H9 (cell line): Measurements from ENCODE around the gene RBP2. TPM values are rescaled to one million over a fixed set of nuclear protein-coding genes. Genes with fewer than 3 reads are reported as not detected.

Experiments used
- DNase-seq: peaks from one replicate; pipeline ENCODE4 v3.0.0-alpha.2; 2017
- H2AFZ ChIP-seq: one replicate; pipeline ENCODE4 v1.6.1; 2013; ENCODE audit warnings: mild to moderate bottlenecking, low read length, control low read depth, moderate library complexity
- H2AK5ac ChIP-seq: 2 replicates; pipeline ENCODE4 v1.6.1; 2013; ENCODE audit warnings: low read length, control low read depth, mixed read lengths; ENCODE audit not compliant: insufficient read length
- H2BK120ac ChIP-seq: one replicate; pipeline ENCODE4 v1.6.1; 2013; ENCODE audit warnings: low read depth, mild to moderate bottlenecking, low read length, control low read depth, inconsistent platforms; ENCODE audit not compliant: poor library complexity, severe bottlenecking
- H2BK12ac ChIP-seq: 2 replicates; pipeline ENCODE4 v1.6.1; 2013; ENCODE audit warnings: low read length, control low read depth, mixed read lengths, low read depth; ENCODE audit not compliant: insufficient read length
- H2BK15ac ChIP-seq: 2 replicates; pipeline ENCODE4 v1.6.1; 2013; ENCODE audit warnings: low read depth, low read length, control low read depth
- H2BK20ac ChIP-seq: one replicate; pipeline ENCODE4 v1.6.1; 2013; ENCODE audit warnings: low read depth, mild to moderate bottlenecking, low read length, control low read depth, inconsistent platforms; ENCODE audit not compliant: poor library complexity, severe bottlenecking
- H2BK5ac ChIP-seq: 2 replicates; pipeline ENCODE4 v1.6.1; 2013; ENCODE audit warnings: low read length, control low read depth, mixed read lengths; ENCODE audit not compliant: insufficient read length
- H3K14ac ChIP-seq: 2 replicates; pipeline ENCODE4 v1.6.1; 2013; ENCODE audit warnings: low read length, control low read depth; ENCODE audit not compliant: insufficient read depth
- H3K18ac ChIP-seq: 2 replicates; pipeline ENCODE4 v1.6.1; 2013; ENCODE audit warnings: low read depth, mild to moderate bottlenecking, mixed read lengths, low read length, control low read depth; ENCODE audit not compliant: insufficient read length
- H3K23ac ChIP-seq: 2 replicates; pipeline ENCODE4 v1.6.1; 2013; ENCODE audit warnings: low read length, control low read depth, mixed read lengths, low read depth; ENCODE audit not compliant: insufficient read length
- H3K23me2 ChIP-seq: 2 replicates; pipeline ENCODE4 v1.6.1; 2013; ENCODE audit warnings: low read depth, mild to moderate bottlenecking, mixed read lengths, low read length, control low read depth; ENCODE audit not compliant: insufficient read length, poor library complexity, severe bottlenecking
- H3K27ac ChIP-seq: 2 replicates; pipeline ENCODE4 v1.5.1; 2013; ENCODE audit warnings: low read length, control low read depth, mixed read lengths, low read depth; ENCODE audit not compliant: insufficient read length
- H3K27me3 ChIP-seq: 2 replicates; pipeline ENCODE4 v1.6.1; 2013; ENCODE audit warnings: low read length, control low read depth, inconsistent platforms; ENCODE audit not compliant: insufficient read depth
- H3K4ac ChIP-seq: 2 replicates; pipeline ENCODE4 v1.6.1; 2013; ENCODE audit warnings: low read depth, mild to moderate bottlenecking, control low read depth, inconsistent platforms, low read length, moderate library complexity
- H3K4me1 ChIP-seq: 2 replicates; pipeline ENCODE4 v1.6.1; 2013; ENCODE audit warnings: low read length, control low read depth, inconsistent platforms; ENCODE audit not compliant: insufficient read depth
- H3K4me2 ChIP-seq: 2 replicates; pipeline ENCODE4 v1.6.1; 2013; ENCODE audit warnings: low read length, control low read depth, mixed read lengths; ENCODE audit not compliant: insufficient read length, insufficient read depth
- H3K56ac ChIP-seq: 2 replicates; pipeline ENCODE4 v1.6.1; 2013; ENCODE audit warnings: low read depth, mild to moderate bottlenecking, mixed read lengths, low read length, control low read depth; ENCODE audit not compliant: insufficient read length
- H3K79me1 ChIP-seq: 2 replicates; pipeline ENCODE4 v1.6.1; 2013; ENCODE audit warnings: low read depth, mild to moderate bottlenecking, moderate library complexity, low read length, control low read depth, inconsistent platforms; ENCODE audit not compliant: insufficient read depth, poor library complexity, severe bottlenecking
- H3K79me2 ChIP-seq: 2 replicates; pipeline ENCODE4 v1.6.1; 2013; ENCODE audit warnings: low read length, control low read depth, inconsistent platforms; ENCODE audit not compliant: insufficient read depth
- H3K9ac ChIP-seq: 2 replicates; pipeline ENCODE4 v1.6.1; 2013; ENCODE audit warnings: low read length, control low read depth, mixed read lengths; ENCODE audit not compliant: insufficient read length; ENCODE audit errors: extremely low read depth
- H3K9me3 ChIP-seq: one replicate; pipeline ENCODE4 v1.6.1; 2013; ENCODE audit warnings: low read depth, low read length, inconsistent platforms; ENCODE audit not compliant: control insufficient read depth
- H3T11ph ChIP-seq: one replicate; pipeline ENCODE4 v1.6.1; 2013; ENCODE audit warnings: mild to moderate bottlenecking, low read length, control low read depth, inconsistent platforms
- H4K20me1 ChIP-seq: one replicate; pipeline ENCODE4 v1.6.1; 2013; ENCODE audit not compliant: control insufficient read depth, insufficient read length, insufficient read depth
- H4K5ac ChIP-seq: 2 replicates; pipeline ENCODE4 v1.6.1; 2013; ENCODE audit warnings: low read depth, mild to moderate bottlenecking, mixed read lengths, low read length, control low read depth; ENCODE audit not compliant: insufficient read length
- H4K8ac ChIP-seq: replicated peaks from 2 replicates; pipeline ENCODE4 v1.6.1; 2013; ENCODE audit warnings: low read length, control low read depth, mixed read lengths, low read depth; ENCODE audit not compliant: insufficient read length
- H4K91ac ChIP-seq: 2 replicates; pipeline ENCODE4 v1.6.1; 2013; ENCODE audit warnings: low read depth, mild to moderate bottlenecking, moderate library complexity, mixed read lengths, low read length, control low read depth; ENCODE audit not compliant: insufficient read length
- H3K27ac Mint-ChIP-seq, 3 experiments: 2 replicates in 2 of 3; 3 replicates in 1 of 3; pipeline ENCODE4 v1.8.0; 2020 to 2021; ENCODE audit warnings: mixed read lengths in 3 of 3, mild to moderate bottlenecking in 1 of 3, moderate library complexity in 1 of 3
- H3K27me3 Mint-ChIP-seq: 2 replicates; pipeline ENCODE4 v1.8.0; 2021; ENCODE audit warnings: low read depth, mild to moderate bottlenecking, moderate library complexity, mixed read lengths
- H3K36me3 Mint-ChIP-seq, 3 experiments: 2 replicates in 2 of 3; 3 replicates in 1 of 3; pipeline ENCODE4 v1.8.0; 2020 to 2021; ENCODE audit warnings: low read depth in 3 of 3, mixed read lengths in 3 of 3; ENCODE audit not compliant: insufficient read depth in 1 of 3
- H3K4me1 Mint-ChIP-seq, 2 experiments: 2 replicates each; pipeline ENCODE4 v1.8.0; 2020; ENCODE audit warnings: mixed read lengths in 2 of 2
- H3K4me3 Mint-ChIP-seq, 2 experiments: 2 replicates in 1 of 2; 3 replicates in 1 of 2; pipeline ENCODE4 v1.8.0; 2020 to 2021; ENCODE audit warnings: mild to moderate bottlenecking in 2 of 2, mixed read lengths in 2 of 2, moderate library complexity in 1 of 2
- H3K9me3 Mint-ChIP-seq, 2 experiments: 2 replicates in 1 of 2; 3 replicates in 1 of 2; pipeline ENCODE4 v1.8.0; 2020; ENCODE audit warnings: mild to moderate bottlenecking in 2 of 2, mixed read lengths in 2 of 2, moderate library complexity in 1 of 2
- total RNA-seq: library from RNA; stranded (reverse); gene quantifications from 2 replicates; pipeline ENCODE4 v1.2.1, GENCODE V29; 2021
- TF ChIP-seq, protein P1 (sequence below): fragments of 200-600 bp; sonication (generic); conservative IDR thresholded peaks from 3 replicates; pipeline ENCODE4 v1.8.0; 2021; ENCODE audit warnings: antibody characterized with exemption, mild to moderate bottlenecking

The RBP2 gene
- total RNA-seq, 1 experiment from 2014 or later: not detected

DNA sequence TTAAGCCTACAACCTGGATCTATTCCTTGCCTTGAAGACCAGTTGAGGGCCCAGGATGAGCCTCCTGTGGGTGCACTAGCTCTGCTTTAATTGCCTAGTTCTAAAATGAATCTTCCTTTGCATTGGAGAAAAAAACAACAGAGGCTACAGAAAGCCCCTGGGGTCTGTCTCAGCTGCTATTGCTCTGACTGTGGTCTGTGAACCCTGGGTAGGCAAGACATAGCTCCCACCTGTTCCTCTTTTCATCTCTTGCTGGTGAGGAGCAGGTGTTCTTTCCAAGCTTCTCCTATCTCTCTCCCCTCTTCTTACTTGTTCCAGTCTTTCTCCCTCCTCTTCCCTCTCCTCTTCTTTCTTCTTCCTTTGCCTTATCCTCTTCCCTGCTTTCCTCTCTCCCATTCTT lies 28.8 kb downstream of the RBP2 start:
- Mint-ChIP-seq H3K4me3 (no peak overlapping the region), H3K9me3 (no peaks in the 10 kb centered on the region), H3K4me1 (peaks cover 12 to 13% of the 10 kb centered on the region in 2 experiments), H3K36me3 (no peaks in the 10 kb centered on the region), H3K27me3 (no peaks in the 10 kb centered on the region), H3K27ac (no peak overlapping the region)
- no peak overlapping the region for H2BK15ac ChIP-seq
- no peak overlapping the region for H3K23ac ChIP-seq
- no peak overlapping the region for H2BK5ac ChIP-seq
- DNase-seq: no peak
- H3K18ac ChIP-seq: no peak overlapping the region
- H2AFZ ChIP-seq: no peak overlapping the region
- H3K9me3 ChIP-seq: no peaks in the 10 kb centered on the region
- TF ChIP-seq, protein P1, sequence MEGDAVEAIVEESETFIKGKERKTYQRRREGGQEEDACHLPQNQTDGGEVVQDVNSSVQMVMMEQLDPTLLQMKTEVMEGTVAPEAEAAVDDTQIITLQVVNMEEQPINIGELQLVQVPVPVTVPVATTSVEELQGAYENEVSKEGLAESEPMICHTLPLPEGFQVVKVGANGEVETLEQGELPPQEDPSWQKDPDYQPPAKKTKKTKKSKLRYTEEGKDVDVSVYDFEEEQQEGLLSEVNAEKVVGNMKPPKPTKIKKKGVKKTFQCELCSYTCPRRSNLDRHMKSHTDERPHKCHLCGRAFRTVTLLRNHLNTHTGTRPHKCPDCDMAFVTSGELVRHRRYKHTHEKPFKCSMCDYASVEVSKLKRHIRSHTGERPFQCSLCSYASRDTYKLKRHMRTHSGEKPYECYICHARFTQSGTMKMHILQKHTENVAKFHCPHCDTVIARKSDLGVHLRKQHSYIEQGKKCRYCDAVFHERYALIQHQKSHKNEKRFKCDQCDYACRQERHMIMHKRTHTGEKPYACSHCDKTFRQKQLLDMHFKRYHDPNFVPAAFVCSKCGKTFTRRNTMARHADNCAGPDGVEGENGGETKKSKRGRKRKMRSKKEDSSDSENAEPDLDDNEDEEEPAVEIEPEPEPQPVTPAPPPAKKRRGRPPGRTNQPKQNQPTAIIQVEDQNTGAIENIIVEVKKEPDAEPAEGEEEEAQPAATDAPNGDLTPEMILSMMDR: no peak
- no peak overlapping the region for H3K14ac ChIP-seq
- H3T11ph ChIP-seq: no peak overlapping the region
- no peaks in the 10 kb centered on the region for H3K79me1 ChIP-seq
- H2AK5ac ChIP-seq: no peak overlapping the region
- H2BK120ac ChIP-seq: no peak overlapping the region
- no peak overlapping the region for H3K4me2 ChIP-seq
- H3K23me2 ChIP-seq: no peaks in the 10 kb centered on the region
- no peak overlapping the region for H2BK20ac ChIP-seq
- peaks cover 2% of the 10 kb centered on the region; the same call in 1 of the 2 replicates for H3K4me1 ChIP-seq
- H4K8ac ChIP-seq: no peak overlapping the region
- no peaks in the 10 kb centered on the region for H3K79me2 ChIP-seq
- no peaks in the 10 kb centered on the region for H4K20me1 ChIP-seq
- no peak overlapping the region for H3K4ac ChIP-seq
- no peak overlapping the region for H4K91ac ChIP-seq
- no peaks in the 10 kb centered on the region for H3K27me3 ChIP-seq
- H2BK12ac ChIP-seq: no peak overlapping the region
- H3K56ac ChIP-seq: no peak overlapping the region
- no peak overlapping the region for H3K27ac ChIP-seq
- H3K9ac ChIP-seq: no peak overlapping the region
- H4K5ac ChIP-seq: no peak overlapping the region
